Measurements from ENCODE around the gene TSPAN14. TPM values are rescaled to one million over a fixed set of nuclear protein-coding genes. Genes with fewer than 3 reads are reported as not detected.

Gene TSPAN14
- total and polyA plus RNA-seq, 10 of the 15 experiments (the other 5 are each of a cell fraction or from before 2014, with no cell fraction given): 2.5 to 31.7 (median 17.9) TPM

DNA sequence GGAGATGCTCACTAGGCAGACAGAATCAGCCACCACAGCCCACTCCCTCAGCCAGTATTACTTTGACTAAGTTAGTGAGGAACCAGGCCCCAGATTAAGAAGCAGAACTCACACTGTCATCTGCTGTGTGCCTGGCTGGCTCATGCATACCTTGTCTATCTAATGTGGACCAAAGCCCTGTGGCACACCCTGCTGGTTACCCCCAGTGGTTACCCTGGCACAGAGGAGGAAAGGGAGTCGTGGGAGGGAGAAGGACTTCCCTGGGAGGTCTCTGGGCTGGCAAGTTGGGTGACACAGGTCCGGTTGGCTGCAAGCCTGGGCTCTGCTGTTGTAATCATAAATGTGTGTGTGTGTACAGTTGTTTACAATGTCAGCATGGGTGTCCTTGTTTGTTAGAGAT lies 76.1 kb downstream of the TSPAN14 start:
- H4K20me1 ChIP-seq (ENCODE audit: control insufficient read depth, insufficient read depth): no peaks in the 10 kb centered on the region
- SMC1A ChIA-PET (ENCODE audit: uncharacterized antibody, unreplicated experiment): interaction anchor here (1.5 to 1.9 kb wide), 2 partner anchors 11 to 25 kb away, joined by 6 to 9 read pairs; no protein-coding TSS in a partner anchor
- no peak for DNase-seq (ENCODE audit: low read depth, low spot score)
- H3K27me3 ChIP-seq (replicated peaks in 1 of 2; ENCODE audit: control insufficient read depth in 2 of 2, insufficient read depth in 2 of 2, low read length in 1 of 2): no peaks in the 10 kb centered on the region; a peak in 1 of 4 replicates
- RAD21 ChIA-PET (ENCODE audit: unreplicated experiment): interaction anchor here (1.1 kb wide), 1 partner anchor 25 kb away, joined by 4 read pairs; no protein-coding TSS in a partner anchor
- no TSS peak for BruUV-seq (replicated peaks)
- peaks cover 4% of the 10 kb centered on the region; the same call in 1 of the 2 replicates for H3K4me1 ChIP-seq (ENCODE audit: control insufficient read depth, insufficient read depth, low read length)
- POLR2A ChIA-PET: no interaction called here
- H3K27ac ChIP-seq (ENCODE audit: control insufficient read depth, insufficient read depth): no peak overlapping the region
- no peak overlapping the region for H3K4me3 ChIP-seq
- CTCF ChIA-PET: interaction anchor here (1.0 to 1.7 kb wide), 4 partner anchors 25 to 133 kb away, joined by 3 to 9 read pairs (median 6); no protein-coding TSS in a partner anchor
- FAIRE-seq: no peak
- no peak overlapping the region for H3K9ac ChIP-seq (ENCODE audit: control insufficient read depth, insufficient read depth, low read length)
- ATAC-seq: peak; percentile 84
- intact Hi-C loops (cut with micrococcal nuclease; ENCODE audit: unreplicated experiment): no loop called here
- H2AFZ ChIP-seq (ENCODE audit: control insufficient read depth, low read depth, low read length): no peak overlapping the region
- H3K36me3 ChIP-seq (ENCODE audit: control insufficient read depth in 2 of 2, insufficient read depth in 2 of 2, low read length in 1 of 2): no peaks in the 10 kb centered on the region
- TF ChIP-seq MYB (IDR thresholded peaks at IDR 0.05; ENCODE audit: borderline replicate concordance, low read depth, low read length) (no peak), RAD21 (IDR thresholded peaks at IDR 0.05; ENCODE audit: insufficient read depth, low read depth, low read length) (peak; percentile 46), SPI1 (IDR thresholded peaks at IDR 0.05; ENCODE audit: borderline replicate concordance, insufficient read depth, low read depth, low read length) (0 out of 2 replicates have a peak, but pooled peaks have one; percentile 11)
- TF ChIP-seq, protein P1, sequence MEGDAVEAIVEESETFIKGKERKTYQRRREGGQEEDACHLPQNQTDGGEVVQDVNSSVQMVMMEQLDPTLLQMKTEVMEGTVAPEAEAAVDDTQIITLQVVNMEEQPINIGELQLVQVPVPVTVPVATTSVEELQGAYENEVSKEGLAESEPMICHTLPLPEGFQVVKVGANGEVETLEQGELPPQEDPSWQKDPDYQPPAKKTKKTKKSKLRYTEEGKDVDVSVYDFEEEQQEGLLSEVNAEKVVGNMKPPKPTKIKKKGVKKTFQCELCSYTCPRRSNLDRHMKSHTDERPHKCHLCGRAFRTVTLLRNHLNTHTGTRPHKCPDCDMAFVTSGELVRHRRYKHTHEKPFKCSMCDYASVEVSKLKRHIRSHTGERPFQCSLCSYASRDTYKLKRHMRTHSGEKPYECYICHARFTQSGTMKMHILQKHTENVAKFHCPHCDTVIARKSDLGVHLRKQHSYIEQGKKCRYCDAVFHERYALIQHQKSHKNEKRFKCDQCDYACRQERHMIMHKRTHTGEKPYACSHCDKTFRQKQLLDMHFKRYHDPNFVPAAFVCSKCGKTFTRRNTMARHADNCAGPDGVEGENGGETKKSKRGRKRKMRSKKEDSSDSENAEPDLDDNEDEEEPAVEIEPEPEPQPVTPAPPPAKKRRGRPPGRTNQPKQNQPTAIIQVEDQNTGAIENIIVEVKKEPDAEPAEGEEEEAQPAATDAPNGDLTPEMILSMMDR (IDR thresholded peaks at IDR 0.05 in 2 of 3, conservative IDR thresholded peaks at IDR 0.05 in 1 of 3; ENCODE audit: control insufficient read depth in 2 of 3, extremely low read depth in 1 of 3, insufficient read depth in 1 of 3, low read depth in 3 of 3, low read length in 3 of 3): peak in 2 of 3 experiments; percentile 38 to 47; a peak in 3 of 6 replicates
- TF ChIP-seq, protein P2, sequence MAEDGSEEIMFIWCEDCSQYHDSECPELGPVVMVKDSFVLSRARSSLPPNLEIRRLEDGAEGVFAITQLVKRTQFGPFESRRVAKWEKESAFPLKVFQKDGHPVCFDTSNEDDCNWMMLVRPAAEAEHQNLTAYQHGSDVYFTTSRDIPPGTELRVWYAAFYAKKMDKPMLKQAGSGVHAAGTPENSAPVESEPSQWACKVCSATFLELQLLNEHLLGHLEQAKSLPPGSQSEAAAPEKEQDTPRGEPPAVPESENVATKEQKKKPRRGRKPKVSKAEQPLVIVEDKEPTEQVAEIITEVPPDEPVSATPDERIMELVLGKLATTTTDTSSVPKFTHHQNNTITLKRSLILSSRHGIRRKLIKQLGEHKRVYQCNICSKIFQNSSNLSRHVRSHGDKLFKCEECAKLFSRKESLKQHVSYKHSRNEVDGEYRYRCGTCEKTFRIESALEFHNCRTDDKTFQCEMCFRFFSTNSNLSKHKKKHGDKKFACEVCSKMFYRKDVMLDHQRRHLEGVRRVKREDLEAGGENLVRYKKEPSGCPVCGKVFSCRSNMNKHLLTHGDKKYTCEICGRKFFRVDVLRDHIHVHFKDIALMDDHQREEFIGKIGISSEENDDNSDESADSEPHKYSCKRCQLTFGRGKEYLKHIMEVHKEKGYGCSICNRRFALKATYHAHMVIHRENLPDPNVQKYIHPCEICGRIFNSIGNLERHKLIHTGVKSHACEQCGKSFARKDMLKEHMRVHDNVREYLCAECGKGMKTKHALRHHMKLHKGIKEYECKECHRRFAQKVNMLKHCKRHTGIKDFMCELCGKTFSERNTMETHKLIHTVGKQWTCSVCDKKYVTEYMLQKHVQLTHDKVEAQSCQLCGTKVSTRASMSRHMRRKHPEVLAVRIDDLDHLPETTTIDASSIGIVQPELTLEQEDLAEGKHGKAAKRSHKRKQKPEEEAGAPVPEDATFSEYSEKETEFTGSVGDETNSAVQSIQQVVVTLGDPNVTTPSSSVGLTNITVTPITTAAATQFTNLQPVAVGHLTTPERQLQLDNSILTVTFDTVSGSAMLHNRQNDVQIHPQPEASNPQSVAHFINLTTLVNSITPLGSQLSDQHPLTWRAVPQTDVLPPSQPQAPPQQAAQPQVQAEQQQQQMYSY (CRISPR knock-in tag; IDR thresholded peaks at IDR 0.05): no peak
- no peaks in the 10 kb centered on the region for H3K9me3 ChIP-seq (replicated peaks; ENCODE audit: control insufficient read depth, insufficient read depth, low read length)
- no peaks in the 10 kb centered on the region for H3K79me2 ChIP-seq (ENCODE audit: control insufficient read depth, insufficient read depth, low read length)
- H3K4me2 ChIP-seq (ENCODE audit: control insufficient read depth, insufficient read depth): no peak overlapping the region
- in situ Hi-C loops (cut with MboI): no loop called here
- 30% methylated on average over 2 of the region's 2 CpGs for WGBS (ENCODE audit: insufficient coverage, insufficient replicate concordance, low lambda C conversion rate, missing lambda C conversion rate)
